Neural crest cell (in vitro differentiated cells): ENCODE measurements around the gene TIPIN. TPM values are rescaled to one million over a fixed set of nuclear protein-coding genes. Genes with fewer than 3 reads are reported as not detected.
"Not testable (repeated sequence)": the region's sequence is repeated elsewhere in the genome, so short reads cannot be mapped to it uniquely, and the experiment has no call there.

Experiments used
- DNase-seq: peaks from one replicate; pipeline ENCODE4 v3.0.0; 2021; ENCODE audit warnings: low read depth, mixed read lengths, low spot score
- H3K27ac Mint-ChIP-seq: one replicate; pipeline ENCODE4 v1.8.0; 2021; ENCODE audit warnings: mild to moderate bottlenecking, mixed read lengths; ENCODE audit not compliant: unreplicated experiment
- H3K27me3 Mint-ChIP-seq: 2 replicates; pipeline ENCODE4 v1.8.0; 2021; ENCODE audit warnings: low read depth, mild to moderate bottlenecking, mixed read lengths
- H3K36me3 Mint-ChIP-seq: 2 replicates; pipeline ENCODE4 v1.8.0; 2021; ENCODE audit warnings: low read depth, mild to moderate bottlenecking, mixed read lengths
- H3K4me1 Mint-ChIP-seq: 2 replicates; pipeline ENCODE4 v1.8.0; 2021; ENCODE audit warnings: mixed read lengths
- H3K4me3 Mint-ChIP-seq: one replicate; pipeline ENCODE4 v1.8.0; 2021; ENCODE audit warnings: mild to moderate bottlenecking, mixed read lengths
- H3K9me3 Mint-ChIP-seq: 2 replicates; pipeline ENCODE4 v1.8.0; 2021; ENCODE audit warnings: mixed read lengths
- CTCF ChIP-seq: fragments of 200-600 bp; sonication (generic); conservative IDR thresholded peaks from 2 replicates; pipeline ENCODE4 v1.5.0; 2021; ENCODE audit warnings: antibody characterized with exemption, mild to moderate bottlenecking
- total RNA-seq: library from RNA; stranded (reverse); gene quantifications from 2 replicates; pipeline ENCODE4 v1.2.1, GENCODE V29; 2021

Gene TIPIN
- total RNA-seq, 1 donor from 2014 or later = 23.4 TPM

- Mint-ChIP-seq H3K27ac (no peak overlapping the region), H3K36me3 (peaks cover 6% of the 10 kb centered on the region)
Measured at GRCh38 chr15:66306381-66306780, 50.1 kb downstream of the TIPIN start.

GRCh38 chr15:66304425-66304824, 52.1 kb downstream of the TIPIN start:
- not testable (repeated sequence) for DNase-seq, H3K9me3 Mint-ChIP-seq, H3K4me1 Mint-ChIP-seq, H3K27me3 Mint-ChIP-seq, H3K36me3 Mint-ChIP-seq, H3K27ac Mint-ChIP-seq, H3K4me3 Mint-ChIP-seq

More at GRCh38 chr15:66306381-66306780, 50.1 kb downstream of the TIPIN start:
- TF ChIP-seq CTCF = no peak
- Mint-ChIP-seq H3K27me3 (no peaks in the 10 kb centered on the region), H3K4me3 (no peak overlapping the region), H3K4me1 (no peaks in the 10 kb centered on the region), H3K9me3 (no peaks in the 10 kb centered on the region)
- no peak for DNase-seq

GRCh38 chr15:66302489-66303278, 53.8 kb downstream of the TIPIN start:
- Mint-ChIP-seq H3K36me3 (peaks cover 4% of the 10 kb centered on the region), H3K4me3 (no peak overlapping the region), H3K27me3 (no peaks in the 10 kb centered on the region), H3K4me1 (peaks cover 3% of the 10 kb centered on the region), H3K9me3 (no peaks in the 10 kb centered on the region), H3K27ac (peak overlapping the region; percentile 3)
- no peak for DNase-seq
- no peak for TF ChIP-seq CTCF

GRCh38 chr15:66298803-66299251, 57.7 kb downstream of the TIPIN start:
- Mint-ChIP-seq H3K4me3 (no peak overlapping the region), H3K27ac (no peak overlapping the region), H3K36me3 (peaks cover 5% of the 10 kb centered on the region), H3K27me3 (no peaks in the 10 kb centered on the region), H3K4me1 (peaks cover 31% of the 10 kb centered on the region), H3K9me3 (no peaks in the 10 kb centered on the region)
- no peak for TF ChIP-seq CTCF
- DNase-seq = no peak

- no peak for TF ChIP-seq CTCF
- no peaks in the 10 kb centered on the region for H3K9me3 Mint-ChIP-seq
Measured at GRCh38 chr15:66296186-66296585, 60.3 kb downstream of the TIPIN start.

GRCh38 chr15:66294932-66295235, 61.6 kb downstream of the TIPIN start:
- DNase-seq = no peak
- TF ChIP-seq CTCF = no peak
- Mint-ChIP-seq H3K4me1 (peaks cover 46% of the 10 kb centered on the region), H3K27me3 (no peaks in the 10 kb centered on the region), H3K9me3 (no peaks in the 10 kb centered on the region), H3K36me3 (peaks cover 5% of the 10 kb centered on the region), H3K27ac (no peak overlapping the region), H3K4me3 (peak overlapping the region; percentile 91)

More at GRCh38 chr15:66296186-66296585, 60.3 kb downstream of the TIPIN start:
- no peak for DNase-seq
- Mint-ChIP-seq H3K4me3 (peak overlapping the region; percentile 91), H3K27ac (no peak overlapping the region), H3K36me3 (peaks cover 5% of the 10 kb centered on the region), H3K27me3 (no peaks in the 10 kb centered on the region), H3K4me1 (peaks cover 46% of the 10 kb centered on the region)
